ENCODE measurements around the gene SLAMF9.

SLAMF9 gene

DNA sequence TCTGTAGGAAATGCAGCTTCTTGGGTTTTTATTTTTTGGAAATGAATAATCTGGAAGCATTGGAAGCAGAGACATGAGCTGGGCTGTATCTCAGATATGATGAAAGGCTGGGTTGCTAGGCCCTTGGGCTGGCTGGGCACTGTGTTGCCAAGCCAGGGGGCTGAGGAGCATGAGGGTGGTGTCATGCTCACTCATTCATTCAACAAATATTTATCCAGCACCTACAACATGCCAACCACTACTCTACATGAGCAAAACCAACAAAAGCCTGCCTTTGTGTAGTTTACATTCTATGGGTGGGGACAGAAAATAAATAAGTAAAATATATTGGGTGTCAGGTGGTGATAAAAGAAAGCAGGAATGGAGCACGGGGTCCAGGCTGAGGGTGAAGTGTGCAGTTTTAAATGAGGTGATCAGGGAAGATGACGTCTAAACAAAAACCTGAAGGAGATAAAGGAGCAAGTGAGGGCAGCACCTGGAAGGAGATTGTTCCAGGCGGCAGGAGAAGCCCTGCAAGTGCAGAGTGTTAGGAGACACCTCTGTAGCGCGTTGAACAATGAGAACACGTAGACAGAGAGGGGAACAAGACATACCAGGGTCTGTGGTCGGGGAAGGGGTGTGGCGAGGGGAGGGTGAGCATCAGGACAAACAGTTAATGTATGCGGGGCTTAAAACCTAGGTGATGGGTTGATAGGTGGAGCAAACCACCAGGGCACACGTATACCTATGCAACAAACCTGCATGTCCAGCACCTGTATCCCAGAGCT, 39.6 kb downstream of the SLAMF9 start:
- TF ChIP-seq ESRRG (CRISPR knock-in tag; IDR thresholded peaks at IDR 0.05) (no peak), TCF4 (CRISPR knock-in tag; IDR thresholded peaks at IDR 0.05; ENCODE audit: borderline replicate concordance) (no peak), POU6F1 (CRISPR knock-in tag; IDR thresholded peaks at IDR 0.05; ENCODE audit: borderline replicate concordance, low read depth) (no peak), SNAI2 (CRISPR knock-in tag; IDR thresholded peaks at IDR 0.05) (no peak), CREB5 (CRISPR knock-in tag; IDR thresholded peaks at IDR 0.05; ENCODE audit: low read depth) (no peak), ZC3H10 (CRISPR knock-in tag; IDR thresholded peaks at IDR 0.05) (no peak), PPARA (CRISPR knock-in tag; IDR thresholded peaks at IDR 0.05; ENCODE audit: borderline replicate concordance) (no peak), TOX (CRISPR knock-in tag; IDR thresholded peaks at IDR 0.05; ENCODE audit: borderline replicate concordance) (no peak), PATZ1 (CRISPR knock-in tag; IDR thresholded peaks at IDR 0.05; ENCODE audit: borderline replicate concordance) (no peak), CSRNP3 (CRISPR knock-in tag; IDR thresholded peaks at IDR 0.05) (no peak), GLIS3 (CRISPR knock-in tag; IDR thresholded peaks at IDR 0.05) (no peak), ZFP3 (CRISPR knock-in tag; IDR thresholded peaks at IDR 0.05) (no peak), ARNTL (CRISPR knock-in tag; IDR thresholded peaks at IDR 0.05; ENCODE audit: borderline replicate concordance, low read depth) (no peak), ZFP30 (CRISPR knock-in tag; IDR thresholded peaks at IDR 0.05) (no peak), RARB (CRISPR knock-in tag; IDR thresholded peaks at IDR 0.05) (no peak), BACH2 (CRISPR knock-in tag; IDR thresholded peaks at IDR 0.05; ENCODE audit: borderline replicate concordance) (no peak)

DNA sequence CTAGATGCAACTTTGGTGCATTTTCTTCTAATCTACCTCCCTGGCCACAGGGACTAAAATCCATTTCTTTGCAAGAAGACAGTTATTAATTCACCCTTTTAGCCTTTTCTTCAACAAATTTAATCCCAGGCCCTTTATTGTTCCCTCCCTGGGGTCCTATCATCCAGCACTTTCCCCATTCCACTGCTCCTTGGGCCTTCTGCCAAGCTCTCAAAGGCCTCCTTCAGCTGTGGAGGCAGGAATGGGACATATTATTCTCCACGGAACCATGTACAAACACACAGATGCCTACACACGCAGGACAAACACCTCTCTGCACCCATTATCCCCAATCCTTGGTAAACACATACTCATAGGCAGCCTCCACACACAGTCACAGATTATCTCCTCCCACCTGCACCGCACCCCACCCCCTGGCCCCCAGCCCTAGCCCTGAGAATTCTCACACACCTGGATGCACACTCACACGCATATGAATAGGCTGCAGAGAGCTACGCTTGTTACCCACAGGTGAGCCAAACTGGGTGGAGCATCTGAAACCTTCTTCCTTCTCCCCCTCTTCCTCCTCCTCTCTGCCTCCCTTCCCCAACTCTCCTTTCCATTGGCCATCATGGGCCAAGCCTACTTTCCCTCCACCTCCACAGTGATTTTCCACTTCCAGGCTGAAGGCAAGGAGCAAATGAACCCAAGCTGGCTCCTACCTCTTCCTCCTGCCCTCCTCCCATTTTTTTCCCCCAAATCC, 40.4 kb downstream of the SLAMF9 start:
- ATAC-seq: no peak
- TF ChIP-seq ZNF565 (CRISPR knock-in tag; conservative IDR thresholded peaks at IDR 0.05; ENCODE audit: low read depth) (no peak), ZC3H10 (CRISPR knock-in tag; IDR thresholded peaks at IDR 0.05) (no peak), PATZ1 (CRISPR knock-in tag; IDR thresholded peaks at IDR 0.05; ENCODE audit: borderline replicate concordance) (no peak), CSDC2 (CRISPR knock-in tag; IDR thresholded peaks at IDR 0.05) (no peak), TSHZ2 (CRISPR knock-in tag; IDR thresholded peaks at IDR 0.05) (no peak)

More for the DNA sequence above, 39.6 kb downstream of the SLAMF9 start:
- no peak for ATAC-seq
